Measurements from ENCODE around the gene RPS6KA3. TPM values are rescaled to one million over a fixed set of nuclear protein-coding genes. Genes with fewer than 3 reads are reported as not detected.
"Not testable (repeated sequence)": the region's sequence is repeated elsewhere in the genome, so short reads cannot be mapped to it uniquely, and the experiment has no call there.

Gene RPS6KA3
- total RNA-seq, 4 donors from 2014 or later: 53.1 to 91.0 (median 66.0) TPM

- TF ChIP-seq POLR2A (IDR thresholded peaks at IDR 0.05): no peak
- no peak for TF ChIP-seq CTCF (IDR thresholded peaks at IDR 0.05 in 4 of 5, conservative IDR thresholded peaks at IDR 0.05 in 1 of 5)
- H3K27ac ChIP-seq: no peak overlapping the region
- H3K4me3 ChIP-seq: no peak overlapping the region
- intact Hi-C loops (cut with DNase I; ENCODE audit: low total_unique reads) (no loop called here), in situ Hi-C loops (cut with MboI; ENCODE audit: low sequenced_read_pairs in 4 of 4) (no loop called here)
- peaks cover 3 to 92% of the 10 kb centered on the region in 2 donors for H3K36me3 ChIP-seq
- ATAC-seq: no peak
- no peaks in the 10 kb centered on the region for H3K9me3 ChIP-seq
- no peak for DNase-seq
- H3K27me3 ChIP-seq: no peaks in the 10 kb centered on the region
- no peaks in the 10 kb centered on the region for H3K4me1 ChIP-seq
These were observed 134.0 kb downstream of the RPS6KA3 start for GRCh38 chrX:20132666-20133065.

- ATAC-seq: no peak
- H3K36me3 ChIP-seq: peaks cover 3 to 73% of the 10 kb centered on the region in 2 donors
- H3K4me1 ChIP-seq: no peaks in the 10 kb centered on the region
- intact Hi-C loops (cut with DNase I; ENCODE audit: low total_unique reads) (no loop called here), in situ Hi-C loops (cut with MboI; ENCODE audit: low sequenced_read_pairs in 4 of 4) (no loop called here)
- no peaks in the 10 kb centered on the region for H3K9me3 ChIP-seq
- no peak overlapping the region for H3K27ac ChIP-seq
- no peaks in the 10 kb centered on the region for H3K27me3 ChIP-seq
- no peak overlapping the region for H3K4me3 ChIP-seq
- no peak for TF ChIP-seq CTCF (IDR thresholded peaks at IDR 0.05 in 4 of 5, conservative IDR thresholded peaks at IDR 0.05 in 1 of 5)
- no peak for TF ChIP-seq POLR2A (IDR thresholded peaks at IDR 0.05)
- no peak for DNase-seq
These were observed 136.4 kb downstream of the RPS6KA3 start for GRCh38 chrX:20130357-20130756.

DNA sequence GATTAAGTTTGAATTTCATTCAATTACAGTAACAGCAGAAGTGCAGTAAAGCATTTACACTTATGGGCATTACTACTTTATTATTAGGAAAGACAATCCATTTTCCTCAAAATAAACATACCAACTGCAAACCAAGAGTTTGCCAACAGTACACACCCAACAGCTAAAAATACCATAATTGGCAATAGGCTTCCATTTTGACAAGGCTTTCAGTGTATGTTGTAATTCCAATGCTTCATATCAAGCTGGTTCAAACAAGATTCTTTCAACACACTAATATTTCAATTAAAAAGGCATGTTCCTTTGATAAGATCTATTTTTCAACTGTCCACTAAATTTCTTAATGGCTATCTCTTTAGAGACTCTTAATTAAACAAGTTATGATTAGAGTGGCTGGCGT, 137.2 kb downstream of the RPS6KA3 start:
- DNase-seq: no peak
- ATAC-seq: no peak
- Histone ChIP-seq H3K9me3 (no peaks in the 10 kb centered on the region), H3K27ac (no peak overlapping the region), H3K27me3 (no peaks in the 10 kb centered on the region), H3K36me3 (peaks cover 3 to 72% of the 10 kb centered on the region in 2 donors), H3K4me1 (no peaks in the 10 kb centered on the region), H3K4me3 (no peak overlapping the region)
- intact Hi-C loops (cut with DNase I; ENCODE audit: low total_unique reads) (loop anchor here (10.0 kb wide), 1 partner anchor 225 kb away; no protein-coding TSS in a partner anchor), in situ Hi-C loops (cut with MboI; ENCODE audit: low sequenced_read_pairs in 4 of 4) (loop anchor here in 2 of 4 donors (10.0 kb wide), 1 partner anchor 225 kb away; no protein-coding TSS in a partner anchor)
- TF ChIP-seq CTCF (IDR thresholded peaks at IDR 0.05 in 4 of 5, conservative IDR thresholded peaks at IDR 0.05 in 1 of 5) (no peak), POLR2A (IDR thresholded peaks at IDR 0.05) (no peak)

DNA sequence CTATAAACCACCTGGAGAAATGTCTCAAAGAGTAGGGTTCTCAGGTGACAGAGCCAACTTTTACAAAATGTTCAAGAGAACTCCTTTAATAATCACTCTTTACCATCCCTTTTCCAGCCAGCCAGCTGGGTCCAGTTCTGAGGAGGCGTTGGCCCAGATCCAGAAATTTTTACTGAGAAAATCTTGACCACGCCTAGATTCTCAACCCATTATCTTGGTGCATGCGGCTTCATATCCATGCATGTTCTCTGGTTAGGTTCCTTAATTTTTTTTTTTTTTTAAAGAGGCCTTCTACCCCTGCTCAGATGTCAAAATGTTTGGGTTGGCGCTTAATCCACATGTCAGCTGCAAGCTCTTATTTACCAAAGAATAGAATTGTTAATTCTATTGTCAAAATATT, 138.0 kb downstream of the RPS6KA3 start:
- Histone ChIP-seq H3K27ac (no peak overlapping the region), H3K4me3 (no peak overlapping the region), H3K36me3 (peaks cover 3 to 67% of the 10 kb centered on the region in 2 donors), H3K27me3 (no peaks in the 10 kb centered on the region), H3K4me1 (no peaks in the 10 kb centered on the region), H3K9me3 (no peaks in the 10 kb centered on the region)
- no peak for ATAC-seq
- no peak for TF ChIP-seq POLR2A (IDR thresholded peaks at IDR 0.05)
- no peak for TF ChIP-seq CTCF (IDR thresholded peaks at IDR 0.05 in 4 of 5, conservative IDR thresholded peaks at IDR 0.05 in 1 of 5)
- DNase-seq: no peak
- intact Hi-C loops (cut with DNase I; ENCODE audit: low total_unique reads): loop anchor here (10.0 kb wide), 1 partner anchor 224 kb away; no protein-coding TSS in a partner anchor
- in situ Hi-C loops (cut with MboI; ENCODE audit: low sequenced_read_pairs in 4 of 4): loop anchor here in 2 of 4 donors (10.0 kb wide), 1 partner anchor 224 kb away; no protein-coding TSS in a partner anchor

DNA sequence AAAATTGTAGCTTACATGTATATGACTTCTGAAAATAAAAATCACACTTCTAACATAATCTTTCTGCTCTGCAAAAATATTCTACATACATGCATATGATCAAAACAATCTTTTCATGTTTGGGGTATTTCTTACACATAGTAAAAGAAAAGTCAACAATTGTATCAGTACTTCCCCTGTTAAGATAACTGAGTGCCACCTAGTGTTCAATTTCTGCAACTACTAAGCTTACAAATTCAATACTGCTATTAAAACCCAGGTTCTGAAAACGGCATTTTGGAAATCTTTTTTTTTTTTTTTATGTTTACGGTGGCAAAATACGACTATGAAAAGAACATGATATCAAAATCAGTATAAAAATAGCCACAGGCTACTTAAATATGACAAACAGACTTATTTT, 139.3 kb downstream of the RPS6KA3 start:
- TF ChIP-seq CTCF (IDR thresholded peaks at IDR 0.05 in 4 of 5, conservative IDR thresholded peaks at IDR 0.05 in 1 of 5): peak in 1 of 5 experiments; percentile 48
- H3K9me3 ChIP-seq, H3K4me1 ChIP-seq, H3K4me3 ChIP-seq, DNase-seq, H3K27me3 ChIP-seq, H3K27ac ChIP-seq: not testable (repeated sequence)
- in situ Hi-C loops (cut with MboI; ENCODE audit: low sequenced_read_pairs in 4 of 4): loop anchor here in 2 of 4 donors (10.0 kb wide), 1 partner anchor 223 kb away; no protein-coding TSS in a partner anchor
- ATAC-seq: peak in 1 of 2 donors; percentile 66
- H3K36me3 ChIP-seq: peaks cover 0 to 57% of the 10 kb centered on the region in 2 donors
- intact Hi-C loops (cut with DNase I; ENCODE audit: low total_unique reads): loop anchor here (10.0 kb wide), 1 partner anchor 223 kb away; no protein-coding TSS in a partner anchor

- intact Hi-C loops (cut with DNase I; ENCODE audit: low total_unique reads): loop anchor here (10.0 kb wide), 1 partner anchor 222 kb away; no protein-coding TSS in a partner anchor
- peak; percentile 83 for ATAC-seq
These were observed 139.9 kb downstream of the RPS6KA3 start for GRCh38 chrX:20126833-20127232.

More at GRCh38 chrX:20126833-20127232, 139.9 kb downstream of the RPS6KA3 start:
- in situ Hi-C loops (cut with MboI; ENCODE audit: low sequenced_read_pairs in 4 of 4): loop anchor here in 2 of 4 donors (10.0 kb wide), 1 partner anchor 222 kb away; no protein-coding TSS in a partner anchor
- not testable (repeated sequence) for H3K4me3 ChIP-seq, DNase-seq, H3K9me3 ChIP-seq, H3K27me3 ChIP-seq, H3K27ac ChIP-seq, H3K4me1 ChIP-seq
- peaks cover 0 to 51% of the 10 kb centered on the region in 2 donors for H3K36me3 ChIP-seq
